ENCODE data around the gene STARD3.

DNA sequence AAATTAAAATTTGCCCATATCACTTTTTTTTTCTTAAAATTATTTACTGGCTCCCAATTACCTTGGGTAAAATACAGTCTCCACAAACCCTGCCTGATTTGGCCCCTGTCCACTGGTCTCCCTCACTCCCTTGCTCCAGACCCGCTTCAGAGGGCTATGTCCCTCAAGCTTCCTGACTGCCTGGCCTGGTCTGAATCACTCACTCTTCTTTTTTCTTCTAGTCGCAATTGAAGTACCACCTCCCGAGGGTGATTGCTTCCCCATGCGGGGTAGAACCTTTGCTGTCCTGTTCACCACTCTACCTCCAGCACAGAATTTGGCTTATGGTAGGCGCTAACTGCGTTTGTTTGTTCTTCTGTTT, 51.5 kb downstream of the STARD3 start:
- TF ChIP-seq, protein P1, sequence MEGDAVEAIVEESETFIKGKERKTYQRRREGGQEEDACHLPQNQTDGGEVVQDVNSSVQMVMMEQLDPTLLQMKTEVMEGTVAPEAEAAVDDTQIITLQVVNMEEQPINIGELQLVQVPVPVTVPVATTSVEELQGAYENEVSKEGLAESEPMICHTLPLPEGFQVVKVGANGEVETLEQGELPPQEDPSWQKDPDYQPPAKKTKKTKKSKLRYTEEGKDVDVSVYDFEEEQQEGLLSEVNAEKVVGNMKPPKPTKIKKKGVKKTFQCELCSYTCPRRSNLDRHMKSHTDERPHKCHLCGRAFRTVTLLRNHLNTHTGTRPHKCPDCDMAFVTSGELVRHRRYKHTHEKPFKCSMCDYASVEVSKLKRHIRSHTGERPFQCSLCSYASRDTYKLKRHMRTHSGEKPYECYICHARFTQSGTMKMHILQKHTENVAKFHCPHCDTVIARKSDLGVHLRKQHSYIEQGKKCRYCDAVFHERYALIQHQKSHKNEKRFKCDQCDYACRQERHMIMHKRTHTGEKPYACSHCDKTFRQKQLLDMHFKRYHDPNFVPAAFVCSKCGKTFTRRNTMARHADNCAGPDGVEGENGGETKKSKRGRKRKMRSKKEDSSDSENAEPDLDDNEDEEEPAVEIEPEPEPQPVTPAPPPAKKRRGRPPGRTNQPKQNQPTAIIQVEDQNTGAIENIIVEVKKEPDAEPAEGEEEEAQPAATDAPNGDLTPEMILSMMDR (IDR thresholded peaks at IDR 0.05) = no peak
- TF ChIP-seq POLR2AphosphoS5 (IDR thresholded peaks at IDR 0.05; ENCODE audit: low read depth, low read length) = no peak
- TF ChIP-seq SIN3A (IDR thresholded peaks at IDR 0.05; ENCODE audit: borderline replicate concordance, insufficient read depth, low read depth, low read length) = no peak
- TF ChIP-seq, protein P2, sequence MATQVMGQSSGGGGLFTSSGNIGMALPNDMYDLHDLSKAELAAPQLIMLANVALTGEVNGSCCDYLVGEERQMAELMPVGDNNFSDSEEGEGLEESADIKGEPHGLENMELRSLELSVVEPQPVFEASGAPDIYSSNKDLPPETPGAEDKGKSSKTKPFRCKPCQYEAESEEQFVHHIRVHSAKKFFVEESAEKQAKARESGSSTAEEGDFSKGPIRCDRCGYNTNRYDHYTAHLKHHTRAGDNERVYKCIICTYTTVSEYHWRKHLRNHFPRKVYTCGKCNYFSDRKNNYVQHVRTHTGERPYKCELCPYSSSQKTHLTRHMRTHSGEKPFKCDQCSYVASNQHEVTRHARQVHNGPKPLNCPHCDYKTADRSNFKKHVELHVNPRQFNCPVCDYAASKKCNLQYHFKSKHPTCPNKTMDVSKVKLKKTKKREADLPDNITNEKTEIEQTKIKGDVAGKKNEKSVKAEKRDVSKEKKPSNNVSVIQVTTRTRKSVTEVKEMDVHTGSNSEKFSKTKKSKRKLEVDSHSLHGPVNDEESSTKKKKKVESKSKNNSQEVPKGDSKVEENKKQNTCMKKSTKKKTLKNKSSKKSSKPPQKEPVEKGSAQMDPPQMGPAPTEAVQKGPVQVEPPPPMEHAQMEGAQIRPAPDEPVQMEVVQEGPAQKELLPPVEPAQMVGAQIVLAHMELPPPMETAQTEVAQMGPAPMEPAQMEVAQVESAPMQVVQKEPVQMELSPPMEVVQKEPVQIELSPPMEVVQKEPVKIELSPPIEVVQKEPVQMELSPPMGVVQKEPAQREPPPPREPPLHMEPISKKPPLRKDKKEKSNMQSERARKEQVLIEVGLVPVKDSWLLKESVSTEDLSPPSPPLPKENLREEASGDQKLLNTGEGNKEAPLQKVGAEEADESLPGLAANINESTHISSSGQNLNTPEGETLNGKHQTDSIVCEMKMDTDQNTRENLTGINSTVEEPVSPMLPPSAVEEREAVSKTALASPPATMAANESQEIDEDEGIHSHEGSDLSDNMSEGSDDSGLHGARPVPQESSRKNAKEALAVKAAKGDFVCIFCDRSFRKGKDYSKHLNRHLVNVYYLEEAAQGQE (IDR thresholded peaks at IDR 0.05; ENCODE audit: insufficient read depth in 1 of 2, low read depth in 2 of 2, low read length in 1 of 2) = no peak
